Stimulated activated CD4-positive, alpha-beta T cell treated with anti-CD3 and anti-CD28 coated beads, Interleukin-1b, Interleukin-23, amount 100 ng/mL, for 4 hours (primary cell): Measurements from ENCODE around the gene TNFAIP2.

Experiments used
- DNase-seq, 2 donors: peaks; one replicate each; pipeline ENCODE4 v3.0.0-alpha.2; 2020; ENCODE audit warnings: low read depth in 2 of 2

Gene TNFAIP2

DNA sequence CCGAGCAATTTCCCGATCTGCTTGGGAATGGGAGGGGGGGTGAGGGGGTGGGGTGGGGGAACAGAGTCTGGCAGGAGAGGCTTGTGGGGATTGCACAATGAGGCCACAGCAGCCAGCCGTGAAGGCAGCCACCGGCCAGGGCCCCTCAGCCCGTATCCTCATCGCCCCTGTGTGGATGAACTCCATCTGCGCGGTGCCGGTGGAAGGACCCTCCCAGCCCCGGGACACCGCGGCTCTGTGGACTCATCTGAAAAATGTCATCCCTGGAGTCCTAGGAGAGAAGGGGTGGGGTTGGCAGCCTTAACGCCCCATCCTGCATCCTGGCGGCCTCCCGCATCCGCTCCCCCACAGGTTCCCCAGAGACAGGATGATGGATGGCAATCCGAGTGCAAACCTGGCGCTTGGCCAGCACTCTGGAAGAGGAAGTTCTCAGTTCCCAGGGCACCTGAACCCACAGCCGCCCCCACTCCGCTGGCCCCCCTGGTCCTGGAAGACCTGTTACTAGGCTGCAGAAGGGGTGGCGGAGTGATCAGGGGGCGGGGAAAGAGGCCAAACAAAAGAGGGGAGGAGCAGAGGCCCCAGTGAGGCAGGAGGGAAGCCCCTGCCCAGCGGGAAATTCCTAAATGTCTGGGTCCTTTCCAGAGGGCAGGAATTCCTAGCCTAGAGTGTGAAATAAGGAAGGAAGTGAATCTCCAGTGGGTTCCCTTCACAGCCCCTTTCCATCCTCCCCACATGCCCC lies 1.2 kb upstream of the TNFAIP2 start:
- no peak for DNase-seq

DNA sequence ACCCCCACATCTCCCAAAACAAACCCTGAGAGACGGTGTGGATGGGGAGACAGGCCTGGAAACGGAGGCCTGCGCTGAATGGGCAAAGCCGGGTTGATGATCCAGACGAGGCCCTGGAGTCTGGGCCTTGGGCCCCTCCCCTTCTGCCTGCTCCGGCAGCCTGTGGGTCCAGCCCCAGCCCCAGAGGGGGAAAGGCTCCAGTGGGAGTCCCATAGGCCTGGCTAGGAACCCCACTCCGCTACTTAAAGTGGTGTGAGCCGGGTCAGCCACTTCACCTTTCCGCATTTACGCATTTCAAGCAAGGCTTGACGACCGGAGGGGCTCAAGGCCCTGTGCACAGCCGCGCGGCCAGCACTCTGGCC lies 695 bp upstream of the TNFAIP2 start:
- DNase-seq = no peak

DNA sequence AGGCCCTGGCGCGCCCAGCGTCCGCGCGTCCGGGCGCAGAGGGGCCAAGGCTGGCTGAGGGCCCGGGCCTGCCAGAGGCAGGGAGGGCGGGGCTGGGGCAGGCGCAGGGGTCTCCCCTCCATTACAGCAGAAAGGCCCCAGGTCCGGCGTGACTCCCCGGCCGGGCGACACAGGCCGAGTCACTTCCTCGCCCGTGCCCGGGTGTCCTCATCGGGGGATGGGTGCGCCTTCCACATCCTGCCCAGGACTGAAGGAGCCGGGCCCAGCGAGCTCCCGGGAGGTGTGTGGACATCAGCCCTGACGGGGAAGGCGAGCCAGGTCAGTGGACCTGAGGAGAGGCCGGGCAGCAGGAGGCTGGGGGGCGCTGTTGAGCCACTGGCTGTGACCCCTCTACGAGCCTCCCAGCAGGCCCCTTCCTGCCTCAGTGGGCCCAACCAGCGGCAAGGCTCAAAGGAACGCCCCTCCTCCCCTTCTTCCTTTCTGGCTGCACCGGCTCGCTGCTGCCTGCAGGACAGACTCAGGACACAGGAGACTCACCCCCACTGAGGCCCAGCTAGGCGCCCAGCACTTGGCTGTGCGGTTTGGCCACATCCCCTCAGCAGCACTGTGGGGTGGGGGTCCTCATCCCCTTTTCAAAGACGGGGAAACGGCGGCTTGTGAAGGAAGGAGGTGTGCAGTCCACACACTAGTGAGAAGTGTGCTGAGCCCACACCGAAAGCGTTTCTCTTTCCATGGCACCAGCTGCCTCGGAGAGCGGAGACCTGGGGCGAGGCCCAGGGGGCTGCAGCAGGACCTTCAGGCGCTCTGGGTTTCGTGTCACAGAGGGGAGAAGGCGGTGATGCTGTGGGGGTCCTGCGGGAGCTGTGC lies 606 bp downstream of the TNFAIP2 start:
- DNase-seq = no peak

DNA sequence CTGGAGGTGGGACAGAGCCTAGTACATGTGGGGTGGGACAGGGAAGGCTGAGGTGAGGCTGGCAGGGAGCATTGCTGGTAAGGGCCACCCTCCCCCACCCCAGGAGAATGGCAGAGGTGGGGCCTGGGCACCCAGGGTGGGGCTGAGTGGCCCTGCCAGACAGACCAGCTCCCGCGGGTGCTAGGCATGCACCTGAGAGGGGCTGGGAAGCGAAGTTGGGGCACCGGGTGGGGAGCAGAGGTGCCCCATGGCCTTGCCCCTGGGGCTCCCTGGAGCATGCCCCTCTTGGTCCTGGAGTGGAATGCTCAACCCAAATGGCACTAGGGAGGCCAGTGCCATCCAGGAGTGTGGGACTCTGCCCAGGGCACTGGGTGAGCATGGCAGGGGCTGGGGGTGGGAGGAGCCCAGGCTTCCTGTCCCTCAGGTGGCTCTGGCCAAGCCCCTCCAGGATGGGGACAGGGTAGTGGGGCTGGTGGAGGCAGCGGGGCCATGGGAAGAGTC lies 1.3 kb downstream of the TNFAIP2 start:
- no peak for DNase-seq

DNA sequence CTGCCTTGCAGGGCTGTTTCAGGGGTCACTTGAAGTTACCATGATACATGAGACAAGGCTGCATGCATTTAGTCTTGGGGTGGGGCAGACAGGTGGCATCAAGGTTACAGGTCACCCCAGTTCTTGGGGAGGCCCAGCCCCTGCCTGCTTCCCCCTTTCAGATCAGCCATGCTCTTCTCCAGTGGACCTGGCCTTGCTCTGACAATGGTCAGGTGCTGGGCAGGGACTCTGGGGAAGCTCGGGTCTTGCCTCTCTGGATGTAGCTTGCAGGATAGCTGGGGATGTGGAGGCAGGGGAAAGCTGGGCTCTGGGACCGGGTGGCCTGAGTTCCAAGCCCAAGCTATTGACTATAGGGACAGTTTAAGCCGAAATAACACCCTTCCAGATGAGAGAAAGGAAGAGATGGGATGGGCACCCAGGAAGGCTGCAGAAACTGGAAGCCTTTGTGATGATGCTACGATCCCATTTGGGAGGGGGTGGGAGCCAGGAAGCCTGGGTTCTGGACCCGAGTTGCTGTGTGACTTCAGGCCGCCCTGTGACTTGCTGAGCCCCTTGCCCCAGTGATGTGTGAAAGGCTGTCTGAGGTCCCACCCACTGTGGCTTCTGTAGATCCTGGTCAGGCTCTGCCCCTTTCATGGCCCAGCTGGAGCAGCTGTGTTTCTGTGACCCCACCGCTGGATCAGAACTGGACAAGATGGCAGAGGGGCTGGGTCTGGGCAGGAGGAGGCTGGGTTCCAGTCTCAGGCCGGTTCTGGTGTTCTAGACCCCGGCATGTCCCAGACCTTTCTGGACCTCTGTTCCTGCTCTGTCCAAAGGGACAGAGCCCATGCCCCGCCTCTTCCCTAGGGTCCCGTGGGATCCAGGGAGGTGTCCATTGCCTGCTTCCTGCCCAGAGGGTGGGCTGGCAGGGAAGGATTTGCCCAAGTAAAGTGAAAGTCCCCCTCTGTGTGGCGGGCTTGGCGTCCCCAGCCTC lies 2.1 kb downstream of the TNFAIP2 start:
- no peak for DNase-seq

DNA sequence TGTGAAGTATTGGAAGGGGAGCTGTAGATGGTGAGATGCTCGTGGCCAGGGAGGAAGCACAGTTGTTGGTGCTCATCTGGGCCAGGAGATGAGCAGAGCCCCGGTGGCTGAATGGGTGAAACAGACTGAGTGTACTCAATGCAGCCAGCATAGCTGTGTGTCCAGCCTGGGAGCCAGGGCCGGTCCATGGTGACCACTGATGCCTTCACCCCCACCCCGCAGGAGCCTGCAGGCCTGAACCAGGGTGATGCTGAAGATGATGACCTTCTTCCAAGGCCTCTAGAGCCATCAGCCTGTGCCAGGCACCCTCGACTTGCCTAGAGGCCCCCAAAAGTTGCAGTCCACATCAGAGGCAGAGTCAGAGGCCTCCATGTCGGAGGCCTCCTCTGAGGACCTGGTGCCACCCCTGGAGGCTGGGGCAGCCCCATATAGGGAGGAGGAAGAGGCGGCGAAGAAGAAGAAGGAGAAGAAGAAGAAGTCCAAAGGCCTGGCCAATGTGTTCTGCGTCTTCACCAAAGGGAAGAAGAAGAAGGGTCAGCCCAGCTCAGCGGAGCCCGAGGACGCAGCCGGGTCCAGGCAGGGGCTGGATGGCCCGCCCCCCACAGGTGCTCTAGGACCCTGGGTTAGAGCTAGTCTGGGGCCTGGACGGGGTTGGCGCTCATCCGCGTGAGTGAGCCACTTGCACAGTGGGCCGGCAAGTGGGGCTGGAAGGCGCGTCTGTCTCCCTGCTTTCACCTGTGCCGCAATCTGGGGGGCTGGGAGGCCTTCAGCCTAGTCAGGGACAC lies 3.0 kb downstream of the TNFAIP2 start:
- no peak for DNase-seq

DNA sequence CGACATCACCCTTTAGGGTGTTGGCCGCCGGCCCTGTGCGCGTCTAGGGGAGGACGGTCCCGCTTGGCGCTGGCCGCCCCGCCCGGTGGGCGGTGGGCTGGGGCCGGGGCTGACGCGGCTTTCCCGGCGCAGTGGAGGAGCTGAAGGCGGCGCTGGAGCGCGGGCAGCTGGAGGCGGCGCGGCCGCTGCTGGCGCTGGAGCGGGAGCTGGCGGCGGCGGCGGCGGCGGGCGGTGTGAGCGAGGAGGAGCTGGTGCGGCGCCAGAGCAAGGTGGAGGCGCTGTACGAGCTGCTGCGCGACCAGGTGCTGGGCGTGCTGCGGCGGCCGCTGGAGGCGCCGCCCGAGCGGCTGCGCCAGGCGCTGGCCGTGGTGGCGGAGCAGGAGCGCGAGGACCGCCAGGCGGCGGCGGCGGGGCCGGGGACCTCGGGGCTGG lies 3.6 kb downstream of the TNFAIP2 start:
- DNase-seq = no peak

DNA sequence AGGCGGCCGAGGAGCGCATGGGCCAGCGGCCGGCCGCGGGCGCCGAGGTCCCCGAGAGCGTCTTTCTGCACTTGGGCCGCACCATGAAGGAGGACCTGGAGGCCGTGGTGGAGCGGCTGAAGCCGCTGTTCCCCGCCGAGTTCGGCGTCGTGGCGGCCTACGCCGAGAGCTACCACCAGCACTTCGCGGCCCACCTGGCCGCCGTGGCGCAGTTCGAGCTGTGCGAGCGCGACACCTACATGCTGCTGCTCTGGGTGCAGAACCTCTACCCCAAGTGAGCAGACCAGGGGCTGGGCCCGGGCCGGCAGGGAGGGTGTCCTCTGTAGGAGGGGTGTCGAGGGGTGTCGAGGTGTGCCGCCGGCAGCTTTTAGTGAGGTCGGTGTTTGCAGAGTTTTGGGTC lies 4.1 kb downstream of the TNFAIP2 start:
- DNase-seq = no peak

DNA sequence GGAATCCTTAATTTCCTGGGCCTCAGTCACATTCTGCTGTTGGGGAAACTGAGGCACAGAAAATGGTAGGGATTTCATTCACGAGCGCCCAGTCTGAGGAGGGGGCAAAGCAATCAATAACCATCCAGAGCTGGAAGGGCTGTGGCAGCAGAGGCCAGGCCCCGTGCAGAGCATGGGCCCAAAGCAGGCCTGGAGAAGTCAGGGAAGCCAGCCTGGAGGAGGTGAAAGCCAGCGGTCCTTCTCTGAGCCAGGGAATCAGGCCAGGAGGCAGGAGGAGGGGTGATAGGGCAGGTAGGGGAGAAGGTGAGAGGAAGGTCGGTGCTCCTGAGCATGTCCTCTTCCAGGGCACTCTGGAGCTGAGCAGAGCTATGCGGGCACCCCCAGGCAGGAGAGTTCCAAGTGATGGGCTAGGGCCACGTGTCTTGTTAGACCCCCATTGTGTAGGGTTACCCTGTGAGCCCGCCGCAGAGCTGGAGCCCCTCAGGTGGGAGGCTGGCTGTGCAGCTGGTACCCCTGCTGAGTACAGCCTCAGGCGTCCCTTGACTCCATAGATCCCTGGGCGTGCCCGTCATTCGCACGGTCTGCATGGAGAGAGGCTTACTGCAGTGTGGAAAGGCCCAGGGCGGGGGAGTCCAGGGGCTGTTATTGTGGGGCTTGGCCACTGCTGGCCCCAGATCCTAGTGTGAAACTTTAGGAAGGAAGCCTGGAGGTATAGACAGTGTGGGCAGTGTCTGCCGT lies 4.8 kb downstream of the TNFAIP2 start:
- DNase-seq = no peak

DNA sequence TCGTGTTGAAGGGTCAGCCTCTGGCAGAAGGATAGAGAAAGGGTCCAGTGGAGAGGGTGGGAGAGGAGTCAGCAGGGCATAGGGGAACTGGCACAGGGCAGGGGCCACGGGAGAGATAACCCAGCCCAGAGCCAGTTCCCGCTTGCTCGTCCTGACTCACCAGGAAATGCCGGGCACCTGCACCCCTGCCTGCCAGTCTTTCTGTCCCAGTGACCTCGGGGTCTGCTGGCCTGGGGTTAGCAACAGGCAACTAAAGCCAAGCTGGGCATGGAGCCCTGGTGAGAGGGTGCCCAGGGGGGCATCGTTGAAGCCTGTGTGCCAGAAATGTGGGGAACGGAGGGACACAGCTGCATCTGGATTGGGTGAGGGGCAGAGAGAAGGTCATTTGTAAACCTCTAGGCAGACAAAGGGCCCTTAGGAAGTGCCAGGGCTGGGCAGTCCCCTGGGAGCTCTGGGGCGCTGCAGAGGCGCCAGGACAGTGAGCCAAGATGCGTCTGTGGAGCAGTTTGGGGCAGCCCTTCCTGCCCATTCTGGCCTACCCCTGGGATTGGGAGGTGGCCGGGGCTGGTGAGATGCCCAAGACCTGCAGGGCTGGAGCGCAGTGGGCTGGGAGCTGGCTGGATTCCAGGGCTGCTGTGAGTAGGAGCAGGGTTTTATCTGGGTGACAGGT lies 5.5 kb downstream of the TNFAIP2 start:
- DNase-seq = no peak

DNA sequence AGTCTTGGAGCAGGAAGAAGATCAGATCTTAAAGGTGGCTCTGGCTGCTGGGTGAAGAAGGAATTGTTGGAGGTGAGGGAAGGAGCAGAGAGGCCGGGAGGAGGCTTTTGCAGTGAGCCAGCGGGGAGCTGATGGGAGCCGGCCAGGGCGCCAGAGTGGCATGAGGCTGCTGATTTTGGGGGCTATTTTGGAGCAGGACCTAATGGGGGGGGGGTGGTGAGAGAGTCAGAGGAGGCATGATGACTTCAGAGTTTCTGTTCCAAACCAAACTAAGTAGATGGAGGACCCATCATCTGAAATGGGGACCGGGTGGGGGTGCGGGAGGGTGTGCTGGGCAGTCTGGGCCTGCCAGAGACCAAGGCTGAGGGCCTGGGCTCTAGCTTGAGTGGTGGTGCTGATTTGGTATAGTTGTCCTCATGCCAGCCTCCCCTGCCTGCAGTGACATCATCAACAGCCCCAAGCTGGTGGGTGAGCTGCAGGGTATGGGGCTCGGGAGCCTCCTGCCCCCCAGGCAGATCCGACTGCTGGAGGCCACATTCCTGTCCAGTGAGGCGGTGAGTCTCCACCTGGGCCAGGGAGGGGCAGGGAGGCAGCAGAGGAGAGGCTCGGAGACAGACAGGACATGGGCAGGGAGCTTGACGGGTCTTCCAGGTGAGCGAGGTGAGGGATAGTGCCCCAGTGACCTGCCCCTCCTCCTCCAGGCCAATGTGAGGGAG lies 6.2 kb downstream of the TNFAIP2 start:
- no peak for DNase-seq

DNA sequence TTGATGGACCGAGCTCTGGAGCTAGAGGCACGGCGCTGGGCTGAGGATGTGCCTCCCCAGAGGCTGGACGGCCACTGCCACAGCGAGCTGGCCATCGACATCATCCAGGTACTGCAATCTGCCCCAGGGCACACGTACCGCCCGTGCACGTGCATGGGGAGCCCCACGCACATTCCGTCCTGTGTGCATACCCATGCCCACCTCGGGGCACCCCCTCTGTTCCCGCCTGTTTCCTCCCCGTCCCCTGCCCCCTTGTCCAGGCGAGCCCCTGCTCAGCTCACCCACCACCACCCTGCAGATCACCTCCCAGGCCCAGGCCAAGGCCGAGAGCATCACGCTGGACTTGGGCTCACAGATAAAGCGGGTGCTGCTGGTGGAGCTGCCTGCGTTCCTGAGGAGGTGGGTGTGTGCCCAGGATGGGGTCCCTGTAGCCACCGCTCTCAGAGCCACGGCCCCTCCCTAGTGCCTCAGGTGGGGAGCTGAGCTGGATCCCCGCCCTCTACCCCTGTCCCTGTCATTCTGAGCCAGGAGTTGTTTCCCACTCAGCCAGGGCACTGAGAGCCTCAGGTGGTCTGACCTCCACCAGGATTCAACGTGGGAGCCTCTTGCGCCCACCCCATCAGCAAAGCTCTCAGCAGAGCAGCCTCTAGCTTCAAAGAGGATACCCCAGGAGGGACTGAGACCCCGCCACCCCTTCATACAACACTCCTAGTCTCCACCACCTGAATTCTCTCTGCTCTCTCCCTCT lies 6.9 kb downstream of the TNFAIP2 start:
- no peak for DNase-seq

DNA sequence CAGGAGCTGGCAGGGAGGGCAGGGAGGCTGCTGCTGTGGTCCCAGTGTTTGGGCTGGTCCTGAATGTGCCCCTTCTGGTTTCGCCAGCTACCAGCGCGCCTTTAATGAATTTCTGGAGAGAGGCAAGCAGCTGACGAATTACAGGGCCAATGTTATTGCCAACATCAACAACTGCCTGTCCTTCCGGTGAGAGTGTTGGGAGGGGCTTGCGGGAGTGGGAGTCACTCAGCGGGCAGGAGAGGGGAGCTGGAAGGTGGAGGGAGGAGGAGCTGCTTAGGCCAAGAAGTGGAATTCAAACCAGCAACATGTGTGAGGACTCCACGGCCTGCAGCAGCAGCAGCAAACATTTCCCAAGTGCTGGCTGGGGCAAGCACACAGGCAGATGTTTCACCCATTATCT lies 7.7 kb downstream of the TNFAIP2 start:
- no peak for DNase-seq

DNA sequence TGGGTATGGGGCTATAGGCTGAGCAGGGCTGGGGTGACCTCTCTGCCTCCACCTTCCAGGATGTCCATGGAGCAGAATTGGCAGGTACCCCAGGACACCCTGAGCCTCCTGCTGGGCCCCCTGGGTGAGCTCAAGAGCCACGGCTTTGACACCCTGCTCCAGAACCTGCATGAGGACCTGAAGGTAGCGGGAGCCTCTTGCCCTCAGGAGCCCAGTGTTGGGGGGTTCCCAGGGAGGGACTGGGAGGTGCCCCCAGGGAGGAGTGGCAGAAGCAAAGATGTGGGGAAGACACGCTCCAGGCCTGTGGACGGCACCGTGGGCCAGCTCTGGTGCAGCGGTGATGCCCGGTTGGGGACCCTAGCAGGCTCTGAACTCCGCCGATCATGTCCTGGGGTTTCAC lies 8.3 kb downstream of the TNFAIP2 start:
- no peak for DNase-seq

DNA sequence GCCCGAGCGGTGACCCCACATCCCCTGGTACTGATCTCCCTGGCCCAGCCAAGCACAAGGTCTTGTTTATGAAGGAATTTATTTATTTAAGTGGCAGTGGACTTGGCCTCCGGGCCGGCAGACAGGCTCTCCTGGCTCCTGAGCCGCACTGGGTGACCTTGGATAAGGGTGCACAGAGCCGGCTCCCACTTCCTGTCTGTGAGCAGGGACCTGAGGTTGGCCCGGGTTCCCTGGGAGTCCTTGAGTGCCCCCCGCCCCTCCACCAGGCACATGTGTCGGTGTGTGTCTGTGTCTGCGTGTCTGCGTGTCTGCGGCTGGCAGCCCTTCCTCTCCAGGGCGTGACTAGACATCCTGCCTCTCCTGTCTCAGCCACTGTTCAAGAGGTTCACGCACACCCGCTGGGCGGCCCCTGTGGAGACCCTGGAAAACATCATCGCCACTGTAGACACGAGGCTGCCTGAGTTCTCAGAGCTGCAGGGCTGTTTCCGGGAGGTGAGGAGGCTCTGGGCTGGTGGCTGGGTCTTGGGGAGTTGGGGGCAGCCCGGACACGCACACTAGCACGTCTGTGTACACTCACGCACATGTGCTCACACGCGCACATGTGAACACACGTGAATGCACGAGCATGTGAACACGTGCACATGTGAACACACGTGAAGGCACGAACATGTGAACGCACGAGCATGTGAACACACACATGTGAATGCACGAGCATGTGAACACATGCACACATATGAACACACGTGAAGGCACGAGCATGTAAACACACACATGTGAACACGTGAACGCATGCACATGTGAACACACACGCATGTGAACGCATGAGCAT lies 9.3 kb downstream of the TNFAIP2 start:
- no peak for DNase-seq

DNA sequence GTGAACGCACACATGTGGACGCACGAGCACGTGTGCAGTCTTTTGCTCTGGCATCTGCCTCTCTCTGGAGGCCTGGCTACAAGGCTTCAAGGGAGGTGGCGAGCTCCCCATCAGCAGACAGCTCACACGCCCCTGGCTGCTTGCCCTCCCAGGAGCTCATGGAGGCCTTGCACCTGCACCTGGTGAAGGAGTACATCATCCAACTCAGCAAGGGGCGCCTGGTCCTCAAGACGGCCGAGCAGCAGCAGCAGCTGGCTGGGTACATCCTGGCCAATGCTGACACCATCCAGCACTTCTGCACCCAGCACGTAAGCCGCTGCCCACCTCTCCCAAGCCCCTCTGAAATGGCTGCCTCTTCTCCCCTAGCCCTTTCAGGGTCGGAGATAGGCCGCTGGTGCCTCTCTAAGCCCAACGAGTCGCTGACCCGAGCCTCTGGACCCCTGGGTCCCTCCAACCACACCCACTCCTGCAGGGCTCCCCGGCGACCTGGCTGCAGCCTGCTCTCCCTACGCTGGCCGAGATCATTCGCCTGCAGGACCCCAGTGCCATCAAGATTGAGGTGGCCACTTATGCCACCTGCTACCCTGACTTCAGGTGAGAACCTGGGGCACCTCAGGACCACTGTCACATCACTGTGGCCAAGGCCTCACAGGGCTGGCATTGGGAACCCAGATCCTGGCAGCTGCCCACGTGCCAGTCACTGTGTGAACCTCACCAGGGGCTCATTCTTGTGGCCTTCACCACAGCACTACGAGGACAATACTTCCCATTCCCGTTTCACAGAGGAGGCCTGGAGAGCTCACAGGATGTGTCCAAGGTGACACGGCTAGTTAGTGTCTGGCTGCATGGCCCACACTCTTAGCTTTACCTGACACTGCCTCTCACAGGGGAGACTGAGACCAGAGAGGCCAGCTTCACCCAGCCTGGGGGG lies 10.2 kb downstream of the TNFAIP2 start:
- no peak for DNase-seq
